ENCODE data around the gene ZNF396.

Gene ZNF396

GRCh38 chr18:35376742-35377695 is at the start of gene ZNF396:
ZNF396 (minus strand) TSS chr18:35377337; CDS start chr18:35374292, 3,045 bp downstream.
- peak; percentile 67 to 73 for DNase-seq

- no peak for DNase-seq
Measured at GRCh38 chr18:35426786-35427185, 49.6 kb upstream of the ZNF396 start.

GRCh38 chr18:35424356-35424755 is 47.2 kb upstream of the ZNF396 start:
- no peak for DNase-seq

- DNase-seq: no peak
Measured at GRCh38 chr18:35422237-35422636, 45.1 kb upstream of the ZNF396 start.

- DNase-seq: no peak
Measured at GRCh38 chr18:35418610-35419009, 41.5 kb upstream of the ZNF396 start.

- no peak for DNase-seq
Measured at GRCh38 chr18:35417223-35417622, 40.1 kb upstream of the ZNF396 start.

- DNase-seq: peak in 1 of 2 donors; percentile 2
Measured at GRCh38 chr18:35415511-35416073, 38.5 kb upstream of the ZNF396 start.

- DNase-seq: no peak
Measured at GRCh38 chr18:35413163-35413511, 36.0 kb upstream of the ZNF396 start.

- no peak for DNase-seq
Measured at GRCh38 chr18:35411625-35412351, 34.7 kb upstream of the ZNF396 start.

- DNase-seq: peak in 1 of 2 donors; percentile 37
Measured at GRCh38 chr18:35410561-35410960, 33.4 kb upstream of the ZNF396 start.

- DNase-seq: no peak
Measured at GRCh38 chr18:35409911-35410310, 32.8 kb upstream of the ZNF396 start.

- no peak for DNase-seq
Measured at GRCh38 chr18:35408843-35409261, 31.7 kb upstream of the ZNF396 start.

- peak; percentile 39 to 66 for DNase-seq
Measured at GRCh38 chr18:35407871-35408481, 30.8 kb upstream of the ZNF396 start.

GRCh38 chr18:35406666-35407065 is 29.5 kb upstream of the ZNF396 start:
- DNase-seq: no peak

GRCh38 chr18:35397976-35398375 is 20.8 kb upstream of the ZNF396 start:
- DNase-seq: no peak

- no peak for DNase-seq
Measured at GRCh38 chr18:35393716-35394115, 16.6 kb upstream of the ZNF396 start.

GRCh38 chr18:35392375-35392774 is 15.2 kb upstream of the ZNF396 start:
- DNase-seq: no peak

- no peak for DNase-seq
Measured at GRCh38 chr18:35390951-35391700, 14.0 kb upstream of the ZNF396 start.

GRCh38 chr18:35389095-35389618 is 12.0 kb upstream of the ZNF396 start:
- no peak for DNase-seq

- no peak for DNase-seq
Measured at GRCh38 chr18:35387152-35387571, 10.0 kb upstream of the ZNF396 start.

GRCh38 chr18:35386600-35387100 is 9.5 kb upstream of the ZNF396 start:
- peak; percentile 72 to 76 for DNase-seq

GRCh38 chr18:35383136-35383535 is 6.0 kb upstream of the ZNF396 start:
- DNase-seq: no peak

Data from CD4-positive, alpha-beta T cell treated with Interleukin-4 for 1 hour (primary cell).